HUES64 (cell line): Measurements from ENCODE around the gene TNS3.
"Not testable (repeated sequence)": the region's sequence is repeated elsewhere in the genome, so short reads cannot be mapped to it uniquely, and the experiment has no call there.

ENCODE experiments used
- H3K27ac ChIP-seq: 2 replicates; pipeline ENCODE4 v1.7.0; 2013; ENCODE audit warnings: low read depth, low read length, inconsistent platforms
- H3K27me3 ChIP-seq: 2 replicates; pipeline ENCODE4 v1.6.1; 2013; ENCODE audit warnings: mild to moderate bottlenecking, low read length; ENCODE audit not compliant: insufficient read depth
- H3K36me3 ChIP-seq: 2 replicates; pipeline ENCODE4 v1.6.1; 2013; ENCODE audit warnings: mild to moderate bottlenecking, low read length; ENCODE audit not compliant: insufficient read depth
- H3K4me1 ChIP-seq: 2 replicates; pipeline ENCODE4 v1.6.1; 2013; ENCODE audit warnings: mild to moderate bottlenecking, low read length, moderate library complexity; ENCODE audit not compliant: insufficient read depth
- H3K4me3 ChIP-seq: 2 replicates; pipeline ENCODE4 v1.5.1; 2013; ENCODE audit warnings: mild to moderate bottlenecking, low read length, moderate library complexity
- H3K9ac ChIP-seq: 2 replicates; pipeline ENCODE4 v1.6.1; 2013; ENCODE audit warnings: mild to moderate bottlenecking, low read depth, low read length
- H3K9me3 ChIP-seq: 2 replicates; pipeline ENCODE4 v1.6.1; 2013; ENCODE audit warnings: low read depth, low read length; ENCODE audit not compliant: insufficient read depth
- WGBS: fragments of 150-250, 120-280 bp; methylation state at CpG from one replicate; pipeline ENCODE4 v1.1.7; 2013; ENCODE audit warnings: missing lambda C conversion rate; 5-methylcytosine and 5-hydroxymethylcytosine counted together

The TNS3 gene

GRCh38 chr7:47617131-47617530 lies 35.2 kb upstream of the TNS3 start:
- Histone ChIP-seq H3K27me3 (no peaks in the 10 kb centered on the region), H3K4me1 (peaks cover under 1% of the 10 kb centered on the region), H3K9me3 (no peaks in the 10 kb centered on the region), H3K27ac (no peak overlapping the region), H3K36me3 (no peaks in the 10 kb centered on the region), H3K4me3 (no peak overlapping the region), H3K9ac (no peak overlapping the region)
- 95% methylated on average over 3 of the region's 4 CpGs for WGBS

DNA sequence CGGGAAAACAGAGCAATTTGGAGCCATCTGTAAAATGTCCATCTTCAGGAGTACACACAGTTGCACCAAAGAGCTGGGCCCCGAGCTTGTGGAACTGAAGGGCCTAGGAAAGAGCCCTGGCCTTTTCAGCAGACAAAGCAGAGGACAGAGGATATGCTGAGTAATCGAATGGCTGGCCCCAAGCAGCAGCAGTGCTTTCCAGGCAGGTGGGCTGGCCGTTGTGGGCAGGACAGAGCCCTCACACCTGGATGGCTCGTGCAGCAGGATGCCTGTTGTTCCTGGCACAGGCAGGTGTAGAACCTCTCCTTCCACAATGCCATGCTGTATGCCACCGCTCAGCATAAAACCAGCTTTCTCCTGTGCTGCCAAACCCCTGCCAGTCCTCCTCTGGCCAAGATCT lies 32.5 kb upstream of the TNS3 start:
- Histone ChIP-seq H3K4me3 (no peak overlapping the region), H3K4me1 (no peaks in the 10 kb centered on the region), H3K27me3 (no peaks in the 10 kb centered on the region), H3K27ac (no peak overlapping the region), H3K9me3 (no peaks in the 10 kb centered on the region), H3K36me3 (no peaks in the 10 kb centered on the region), H3K9ac (no peak overlapping the region)
- WGBS = 81% methylated on average over 6 of the region's 6 CpGs

DNA sequence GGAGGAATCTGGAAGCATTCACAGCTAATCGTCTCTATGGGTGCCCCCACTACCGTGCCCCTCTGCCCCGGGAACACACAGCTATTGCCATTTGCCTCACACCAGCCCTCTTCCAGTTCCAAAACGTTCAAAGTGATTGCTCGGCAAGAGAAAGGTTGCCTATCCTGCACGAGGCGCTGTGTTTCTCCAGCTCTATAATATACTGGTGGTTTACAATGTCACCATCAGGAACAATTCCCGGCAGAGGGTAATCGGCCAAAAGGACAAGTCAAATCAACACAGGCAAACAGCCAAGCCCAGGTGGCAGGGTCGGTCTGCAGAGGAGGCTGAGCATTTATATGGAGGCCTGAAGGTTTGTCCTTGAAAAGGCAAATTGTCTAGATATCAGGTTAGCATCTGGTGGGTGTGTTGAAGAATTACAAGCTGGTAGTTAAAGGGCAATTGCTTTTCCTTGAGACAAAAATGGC lies 29.2 kb upstream of the TNS3 start:
- no peak overlapping the region for H3K9ac ChIP-seq
- WGBS = 87% methylated on average over 10 of the region's 10 CpGs
- H3K27me3 ChIP-seq = no peaks in the 10 kb centered on the region
- no peaks in the 10 kb centered on the region for H3K4me1 ChIP-seq
- H3K27ac ChIP-seq = no peak overlapping the region
- H3K9me3 ChIP-seq = no peaks in the 10 kb centered on the region
- no peak overlapping the region for H3K4me3 ChIP-seq
- no peaks in the 10 kb centered on the region for H3K36me3 ChIP-seq

GRCh38 chr7:47610506-47611044 lies 28.7 kb upstream of the TNS3 start:
- H3K4me1 ChIP-seq = no peaks in the 10 kb centered on the region
- no peaks in the 10 kb centered on the region for H3K36me3 ChIP-seq
- no peaks in the 10 kb centered on the region for H3K9me3 ChIP-seq
- H3K27me3 ChIP-seq = no peaks in the 10 kb centered on the region
- H3K4me3 ChIP-seq = no peak overlapping the region
- no peak overlapping the region for H3K9ac ChIP-seq
- 81% methylated on average over 4 of the region's 4 CpGs for WGBS
- H3K27ac ChIP-seq = no peak overlapping the region

- H3K27ac ChIP-seq = no peak overlapping the region
- no peak overlapping the region for H3K4me3 ChIP-seq
- no peaks in the 10 kb centered on the region for H3K4me1 ChIP-seq
- WGBS = 88% methylated on average over 16 of the region's 16 CpGs
- H3K9me3 ChIP-seq = no peaks in the 10 kb centered on the region
- no peaks in the 10 kb centered on the region for H3K36me3 ChIP-seq
- no peaks in the 10 kb centered on the region for H3K27me3 ChIP-seq
- H3K9ac ChIP-seq = no peak overlapping the region
Observed at GRCh38 chr7:47609803-47610452, 28.0 kb upstream of the TNS3 start.

DNA sequence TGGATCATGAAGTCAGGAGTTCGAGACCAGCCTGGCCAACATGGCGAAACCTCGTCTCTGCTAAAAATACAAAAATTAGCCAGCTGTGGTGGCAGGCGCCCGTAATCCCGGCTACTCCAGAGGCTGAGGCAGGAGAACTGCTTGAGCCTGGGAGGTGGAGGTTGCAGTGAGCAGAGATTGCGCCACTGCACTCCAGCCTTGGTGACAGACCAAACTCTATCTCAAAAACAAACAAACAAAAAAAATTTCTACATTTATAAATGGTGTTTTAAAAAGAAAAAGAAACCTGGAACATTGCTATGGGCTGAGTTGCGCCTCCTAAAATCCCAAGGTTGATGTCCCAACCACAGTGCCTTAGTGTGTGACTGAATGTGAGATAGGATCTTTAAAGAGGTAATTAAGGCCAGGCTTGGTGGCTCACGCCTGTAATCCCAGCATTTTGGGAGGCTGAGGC lies 24.7 kb upstream of the TNS3 start:
- not testable (repeated sequence) for H3K4me1 ChIP-seq, H3K4me3 ChIP-seq, H3K36me3 ChIP-seq, H3K9ac ChIP-seq, H3K9me3 ChIP-seq, H3K27me3 ChIP-seq, H3K27ac ChIP-seq
- WGBS = 93% methylated on average over 8 of the region's 9 CpGs

DNA sequence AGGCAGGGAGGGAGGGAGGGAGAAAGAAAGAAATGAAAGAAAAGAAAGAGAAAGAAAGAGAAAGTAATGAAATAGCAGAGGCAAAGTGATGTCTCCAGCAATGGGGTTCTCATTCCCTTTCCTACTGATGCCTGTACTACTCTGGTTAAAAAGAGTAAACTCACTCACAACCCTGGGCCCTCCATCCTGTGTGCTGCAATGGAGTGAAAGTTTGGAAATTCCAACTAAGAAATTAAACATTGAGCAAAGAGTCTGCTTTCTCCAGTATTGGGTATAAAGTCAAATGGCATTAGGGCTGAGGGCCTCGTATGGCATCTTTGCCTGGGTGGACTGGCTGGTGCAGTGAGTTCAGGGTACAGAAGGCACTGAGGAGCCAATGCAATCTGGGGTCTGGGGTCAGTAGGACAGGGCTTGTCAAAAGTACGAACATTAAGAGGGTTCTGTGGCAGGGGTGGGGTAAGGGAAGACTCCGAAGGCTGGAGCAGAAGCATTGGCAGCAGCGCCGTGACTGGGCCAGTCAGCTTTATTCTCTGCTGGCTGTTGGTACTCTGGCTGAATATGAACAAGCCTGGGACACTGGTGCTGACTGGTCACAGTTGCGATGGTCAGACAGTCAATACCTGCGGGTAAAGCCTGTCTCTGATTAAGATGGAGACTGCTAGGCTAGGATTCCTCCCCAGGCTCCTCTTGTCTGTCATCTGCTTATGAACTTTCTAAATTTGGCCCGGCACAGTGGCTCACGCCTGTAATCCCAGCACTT lies 24.1 kb upstream of the TNS3 start:
- Histone ChIP-seq H3K27me3 (no peaks in the 10 kb centered on the region), H3K4me1 (no peaks in the 10 kb centered on the region), H3K27ac (no peak overlapping the region), H3K36me3 (no peaks in the 10 kb centered on the region), H3K9ac (no peak overlapping the region), H3K4me3 (no peak overlapping the region), H3K9me3 (no peaks in the 10 kb centered on the region)
- 95% methylated on average over 9 of the region's 9 CpGs for WGBS

DNA sequence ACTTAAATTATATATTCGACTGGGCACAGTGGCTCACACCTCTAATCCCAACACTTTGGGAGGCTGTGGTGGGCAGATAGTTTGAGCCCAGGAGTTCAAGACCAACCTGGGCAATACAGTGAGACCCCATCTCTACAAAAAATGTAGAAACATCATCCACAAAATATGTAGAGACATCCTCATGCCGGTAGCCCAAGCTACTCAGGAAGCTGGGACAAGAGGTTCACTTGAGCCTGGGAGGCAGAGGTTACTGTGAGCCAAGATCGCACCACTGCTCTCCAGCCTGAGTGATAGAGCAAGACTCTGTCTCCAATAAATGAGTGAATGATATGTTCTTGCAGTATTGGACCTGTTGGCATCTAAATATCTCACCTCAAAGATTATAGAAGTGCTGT lies 22.6 kb upstream of the TNS3 start:
- Histone ChIP-seq H3K9me3 (no peaks in the 10 kb centered on the region), H3K4me1 (no peaks in the 10 kb centered on the region), H3K9ac (no peak overlapping the region), H3K4me3 (no peak overlapping the region), H3K27me3 (no peaks in the 10 kb centered on the region), H3K36me3 (no peaks in the 10 kb centered on the region), H3K27ac (no peak overlapping the region)
- 98% methylated on average over 3 of the region's 3 CpGs for WGBS

- H3K4me1 ChIP-seq, H3K4me3 ChIP-seq, H3K9me3 ChIP-seq, H3K27me3 ChIP-seq, H3K27ac ChIP-seq, H3K9ac ChIP-seq, H3K36me3 ChIP-seq: not testable (repeated sequence)
- WGBS = 95% methylated on average over 13 of the region's 13 CpGs
Observed at GRCh38 chr7:47603514-47604255, 21.8 kb upstream of the TNS3 start.

DNA sequence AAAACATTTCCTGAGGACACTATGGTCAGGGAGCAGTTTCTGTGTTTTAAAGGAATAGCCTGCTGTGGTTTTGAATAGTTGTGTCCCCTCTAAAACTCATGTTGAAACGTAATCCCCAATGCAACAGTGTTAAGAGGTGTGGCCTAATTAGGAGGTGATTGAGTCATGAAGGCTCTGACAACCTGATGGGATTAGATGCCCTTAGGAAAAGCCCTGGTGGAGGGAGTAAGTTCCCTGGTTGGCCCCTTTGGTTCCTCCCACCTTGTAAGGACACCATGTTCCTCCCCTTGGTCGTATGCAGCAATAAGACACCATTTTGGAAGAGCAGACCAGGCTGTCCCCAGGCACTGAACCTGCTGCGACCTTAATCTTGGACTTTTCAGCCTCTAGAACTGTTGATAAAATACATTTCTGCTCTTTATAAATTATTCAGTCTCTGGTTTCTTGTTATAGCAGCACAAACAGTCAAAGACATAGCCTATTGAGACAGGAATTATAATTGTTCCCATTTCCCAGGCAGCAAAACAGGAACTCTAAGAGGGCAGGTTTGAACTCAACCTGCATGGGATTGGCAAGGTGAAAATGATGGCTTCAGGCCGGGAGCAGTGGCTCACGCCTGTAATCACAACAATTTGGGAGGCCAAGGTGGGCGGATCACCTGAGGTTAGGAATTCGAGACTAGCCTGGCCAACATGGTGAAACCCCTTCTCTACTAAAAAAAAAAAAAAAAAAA lies 20.5 kb upstream of the TNS3 start:
- H3K27me3 ChIP-seq = no peaks in the 10 kb centered on the region
- 79% methylated on average over 6 of the region's 7 CpGs for WGBS
- H3K27ac ChIP-seq = no peak overlapping the region

More for the DNA sequence above, 20.5 kb upstream of the TNS3 start:
- no peaks in the 10 kb centered on the region for H3K36me3 ChIP-seq
- H3K4me1 ChIP-seq = no peaks in the 10 kb centered on the region
- H3K9ac ChIP-seq = no peak overlapping the region
- H3K9me3 ChIP-seq = peaks cover 8% of the 10 kb centered on the region
- no peak overlapping the region for H3K4me3 ChIP-seq
